IMR-90 (cell line): ENCODE results near the gene PTPRG. TPM values are rescaled to one million over a fixed set of nuclear protein-coding genes. Genes with fewer than 3 reads are reported as not detected.
A peak's percentile ranks its signal among the peaks of the same experiment; 100 is the strongest.

Source experiments
- ATAC-seq: fragments of 200-7000 bp; cut with Tn5 transposase; 2 replicates; pipeline ENCODE4 v1.9.1; 2020; ENCODE audit warnings: low read depth, mild to moderate bottlenecking, moderate library complexity
- BruUV-seq: library from RNA; stranded (reverse); fragments of 400-500 nt; replicated peaks from 2 replicates; lab custom pipeline; 2021; lab: Mats Ljungman, UMichigan
- CTCF ChIA-PET: fragments of 300-600 bp; formaldehyde crosslinking; extraction: SDS; loops from one replicate; lab custom pipeline; 2021; ENCODE audit warnings: antibody characterized with exemption; lab: Yijun Ruan, JAX
- POLR2A ChIA-PET: fragments of 300-600 bp; sonication (Branson Sonifier 250); formaldehyde crosslinking; loops from one replicate; lab custom pipeline; 2022; ENCODE audit warnings: antibody characterized with exemption; ENCODE audit not compliant: unreplicated experiment; lab: Charles Lee
- DNase-seq: peaks from one replicate; pipeline ENCODE4 v3.0.0; 2013
- H2AFZ ChIP-seq: replicated peaks from 2 replicates; pipeline ENCODE3; 2013; ENCODE audit warnings: low read length, mild to moderate bottlenecking; ENCODE audit not compliant: poor library complexity
- H2AK5ac ChIP-seq: 2 replicates; pipeline ENCODE4 v1.6.1; 2013; ENCODE audit warnings: low read depth, low read length, inconsistent platforms
- H2AK9ac ChIP-seq: replicated peaks from 2 replicates; pipeline ENCODE3; 2013; ENCODE audit warnings: mild to moderate bottlenecking, low read depth, low read length, moderate library complexity; ENCODE audit not compliant: poor library complexity
- H2BK120ac ChIP-seq: 2 replicates; pipeline ENCODE4 v1.6.1; 2013; ENCODE audit warnings: low read depth, low read length, inconsistent platforms
- H2BK15ac ChIP-seq: 3 replicates; pipeline ENCODE4 v1.6.1; 2013; ENCODE audit warnings: low read depth, low read length, inconsistent platforms
- H2BK20ac ChIP-seq: 2 replicates; pipeline ENCODE4 v1.6.1; 2013; ENCODE audit warnings: low read depth, mild to moderate bottlenecking, inconsistent platforms, low read length, moderate library complexity
- H2BK5ac ChIP-seq: 2 replicates; pipeline ENCODE4 v1.6.1; 2013; ENCODE audit warnings: mild to moderate bottlenecking, low read depth, low read length, inconsistent platforms; ENCODE audit not compliant: poor library complexity, severe bottlenecking
- H3K14ac ChIP-seq: replicated peaks from 2 replicates; pipeline ENCODE4 v1.6.1; 2013; ENCODE audit warnings: low read depth, low read length, inconsistent platforms
- H3K18ac ChIP-seq: 2 replicates; pipeline ENCODE4 v1.6.1; 2013; ENCODE audit warnings: low read depth, low read length, control low read depth
- H3K23ac ChIP-seq: 2 replicates; pipeline ENCODE4 v1.6.1; 2013; ENCODE audit warnings: low read depth, low read length, inconsistent platforms
- H3K27ac ChIP-seq: 2 replicates; pipeline ENCODE4 v1.5.1; 2013; ENCODE audit warnings: mild to moderate bottlenecking, control low read depth, low read length; ENCODE audit not compliant: insufficient read depth
- H3K27me3 ChIP-seq: 2 replicates; pipeline ENCODE4 v1.6.1; 2013; ENCODE audit warnings: low read length; ENCODE audit not compliant: control insufficient read depth, insufficient read depth
- H3K36me3 ChIP-seq: 2 replicates; pipeline ENCODE4 v1.6.1; 2013; ENCODE audit warnings: low read length, mixed read lengths; ENCODE audit not compliant: control insufficient read depth, insufficient read depth
- H3K4ac ChIP-seq: 2 replicates; pipeline ENCODE4 v1.6.1; 2013; ENCODE audit warnings: low read depth, low read length, inconsistent platforms
- H3K4me1 ChIP-seq: 2 replicates; pipeline ENCODE4 v1.6.1; 2013; ENCODE audit warnings: low read length, mixed read lengths; ENCODE audit not compliant: control insufficient read depth, insufficient read depth
- H3K4me2 ChIP-seq: 2 replicates; pipeline ENCODE4 v1.6.1; 2013; ENCODE audit warnings: low read depth, mild to moderate bottlenecking, control low read depth, low read length, moderate library complexity
- H3K4me3 ChIP-seq: 2 replicates; pipeline ENCODE4 v1.5.1; 2013; ENCODE audit warnings: low read depth, mild to moderate bottlenecking, control low read depth, low read length, moderate library complexity; ENCODE audit not compliant: insufficient read depth
- H3K56ac ChIP-seq: 2 replicates; pipeline ENCODE4 v1.6.1; 2013; ENCODE audit warnings: low read length, inconsistent platforms; ENCODE audit not compliant: insufficient read depth; ENCODE audit errors: extremely low read depth
- H3K79me1 ChIP-seq, 2 experiments: 2 replicates each; pipeline ENCODE4 v1.6.1; 2013; ENCODE audit warnings: low read length in 2 of 2, inconsistent platforms in 1 of 2, low read depth in 1 of 2
- H3K9ac ChIP-seq: 2 replicates; pipeline ENCODE4 v1.6.1; 2013; ENCODE audit warnings: low read depth, low read length, control low read depth
- H3K9me1 ChIP-seq: 2 replicates; pipeline ENCODE4 v1.6.1; 2013; ENCODE audit warnings: low read length, inconsistent platforms; ENCODE audit not compliant: insufficient read depth
- H3K9me3 ChIP-seq: 2 replicates; pipeline ENCODE4 v1.6.1; 2013; ENCODE audit warnings: low read length; ENCODE audit not compliant: control insufficient read depth, insufficient read depth
- H4K20me1 ChIP-seq: 2 replicates; pipeline ENCODE4 v1.6.1; 2013; ENCODE audit warnings: low read length, inconsistent platforms; ENCODE audit not compliant: insufficient read depth
- H4K5ac ChIP-seq: 2 replicates; pipeline ENCODE4 v1.6.1; 2013; ENCODE audit warnings: mild to moderate bottlenecking, low read depth, low read length, control low read depth
- H4K8ac ChIP-seq, 2 experiments: 2 replicates each; pipeline ENCODE4 v1.6.1; 2013; ENCODE audit warnings: low read depth in 2 of 2, low read length in 2 of 2, control low read depth in 1 of 2, inconsistent platforms in 1 of 2
- H4K91ac ChIP-seq: 2 replicates; pipeline ENCODE4 v1.6.1; 2013; ENCODE audit warnings: low read depth, low read length, inconsistent platforms; ENCODE audit not compliant: insufficient read depth
- CHD1 ChIP-seq: IDR thresholded peaks from 2 replicates; pipeline ENCODE4 v1.6.1; 2012; ENCODE audit warnings: low read depth, low read length, improper control_type of control experiment
- WGBS, 2 experiments: methylation state at CpG; one replicate each; pipeline versions ENCODE4 v1.1.5 to v1.1.7; 2013; ENCODE audit warnings: missing lambda C conversion rate in 2 of 2; ENCODE audit not compliant: insufficient read length in 1 of 2; ENCODE audit errors: extremely low coverage in 2 of 2; 5-methylcytosine and 5-hydroxymethylcytosine counted together
- dilution Hi-C: fragments of 300-500 bp; cut with HindIII; formaldehyde crosslinking; loops from one replicate; pipeline ENCODE4 v1.14.3; 2018; ENCODE audit warnings: low sequenced_read_pairs; ENCODE audit not compliant: unreplicated experiment
- in situ Hi-C: fragments of 300-500 bp; cut with MboI; formaldehyde crosslinking; loops from 3 replicates; pipeline ENCODE4 v1.14.3; 2019; ENCODE audit warnings: low sequenced_read_pairs, inconsistent platforms, mixed read lengths
- intact Hi-C: fragments of 100-400 bp; cut with micrococcal nuclease; formaldehyde crosslinking; loops from 2 replicates; pipeline ENCODE4 v1.10.0; 2022
- polyA plus RNA-seq, 3 experiments: library from polyadenylated mRNA; depleted of rRNA; stranded (reverse); fragments of >200 nt; gene quantifications; 2 replicates each; pipeline ENCODE4 v1.2.3, GENCODE V29; 2012; ENCODE audit warnings: low replicate concordance in 1 of 3
- total RNA-seq: library from RNA; depleted of rRNA; stranded (reverse); fragments of >200 nt; gene quantifications from 2 replicates; pipeline ENCODE4 v1.2.3, GENCODE V29; 2012
- TF ChIP-seq, protein P1 (sequence below): fragments of 150-350 bp; IDR thresholded peaks from 2 replicates; pipeline ENCODE4 v1.6.1; 2017; ENCODE audit warnings: mild to moderate bottlenecking, antibody characterized with exemption, low read length, low read depth

Gene PTPRG
- total and polyA plus RNA-seq, 2 of the 4 experiments (the other 2 are of a cell fraction), result 7.7 to 31.0 TPM

DNA sequence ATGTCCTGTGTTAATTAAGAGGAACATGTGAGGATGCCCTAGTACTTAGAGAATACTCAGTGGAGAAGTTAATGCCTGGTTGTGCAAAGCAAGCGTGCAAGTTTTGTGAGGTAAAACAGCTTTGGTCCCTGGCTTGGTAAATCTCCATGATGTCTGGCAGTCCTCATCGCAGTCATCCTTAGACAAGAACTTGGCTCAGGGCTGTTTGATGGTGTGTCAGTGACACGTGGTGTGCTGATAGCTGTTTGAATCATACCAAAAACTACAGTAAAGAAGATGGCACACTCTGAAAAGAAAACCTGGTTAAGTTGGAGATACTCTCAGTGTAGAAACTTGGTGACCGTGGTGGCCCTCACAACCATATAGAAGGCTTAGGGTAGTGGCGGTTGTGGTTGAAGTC, 450.3 kb downstream of the PTPRG start:
- Histone ChIP-seq H3K23ac (no peak overlapping the region), H3K14ac (no peak overlapping the region), H2BK20ac (no peak overlapping the region), H4K20me1 (no peaks in the 10 kb centered on the region), H3K4me1 (peaks cover 4% of the 10 kb centered on the region), H3K4me3 (no peak overlapping the region), H3K9me1 (peaks cover 9% of the 10 kb centered on the region; the same call in 1 of the 2 replicates), H3K9ac (no peak overlapping the region), H2BK120ac (no peak overlapping the region), H3K4me2 (no peak overlapping the region), H3K27me3 (no peaks in the 10 kb centered on the region), H3K9me3 (no peaks in the 10 kb centered on the region), H2BK5ac (no peak overlapping the region), H4K5ac (no peak overlapping the region), H3K4ac (no peak overlapping the region), H3K79me1 (peaks cover 11 to 25% of the 10 kb centered on the region in 2 experiments), H4K91ac (no peak overlapping the region), H3K18ac (no peak overlapping the region), H4K8ac (no peak overlapping the region), H2BK15ac (no peak overlapping the region), H3K56ac (no peak overlapping the region), H2AK5ac (no peak overlapping the region), H2AFZ (no peak overlapping the region), H3K27ac (no peak overlapping the region), H2AK9ac (no peak overlapping the region), H3K36me3 (no peaks in the 10 kb centered on the region)
- ChIA-PET POLR2A (no interaction called here), CTCF (no interaction called here)
- TF ChIP-seq, protein P1, sequence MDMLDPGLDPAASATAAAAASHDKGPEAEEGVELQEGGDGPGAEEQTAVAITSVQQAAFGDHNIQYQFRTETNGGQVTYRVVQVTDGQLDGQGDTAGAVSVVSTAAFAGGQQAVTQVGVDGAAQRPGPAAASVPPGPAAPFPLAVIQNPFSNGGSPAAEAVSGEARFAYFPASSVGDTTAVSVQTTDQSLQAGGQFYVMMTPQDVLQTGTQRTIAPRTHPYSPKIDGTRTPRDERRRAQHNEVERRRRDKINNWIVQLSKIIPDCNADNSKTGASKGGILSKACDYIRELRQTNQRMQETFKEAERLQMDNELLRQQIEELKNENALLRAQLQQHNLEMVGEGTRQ, result peak; percentile 57; the same call in 1 of the 2 replicates
- TF ChIP-seq CHD1, result no peak
- intact Hi-C loops, result no loop called here
- peak; percentile 41 for DNase-seq
- BruUV-seq, result no TSS peak
- no peak for ATAC-seq
- WGBS, 2 experiments, result no CpG with 5 or more reads among the region's 5 CpGs
- in situ Hi-C loops, result no loop called here
- dilution Hi-C loops, result no loop called here
